Measurements from ENCODE around the gene KIF3B.
"Not testable (repeated sequence)": the region's sequence is repeated elsewhere in the genome, so short reads cannot be mapped to it uniquely, and the experiment has no call there.

Gene KIF3B

GRCh38 chr20:32333181-32333987 is 55.9 kb downstream of the KIF3B start:
- no peak for DNase-seq

DNA sequence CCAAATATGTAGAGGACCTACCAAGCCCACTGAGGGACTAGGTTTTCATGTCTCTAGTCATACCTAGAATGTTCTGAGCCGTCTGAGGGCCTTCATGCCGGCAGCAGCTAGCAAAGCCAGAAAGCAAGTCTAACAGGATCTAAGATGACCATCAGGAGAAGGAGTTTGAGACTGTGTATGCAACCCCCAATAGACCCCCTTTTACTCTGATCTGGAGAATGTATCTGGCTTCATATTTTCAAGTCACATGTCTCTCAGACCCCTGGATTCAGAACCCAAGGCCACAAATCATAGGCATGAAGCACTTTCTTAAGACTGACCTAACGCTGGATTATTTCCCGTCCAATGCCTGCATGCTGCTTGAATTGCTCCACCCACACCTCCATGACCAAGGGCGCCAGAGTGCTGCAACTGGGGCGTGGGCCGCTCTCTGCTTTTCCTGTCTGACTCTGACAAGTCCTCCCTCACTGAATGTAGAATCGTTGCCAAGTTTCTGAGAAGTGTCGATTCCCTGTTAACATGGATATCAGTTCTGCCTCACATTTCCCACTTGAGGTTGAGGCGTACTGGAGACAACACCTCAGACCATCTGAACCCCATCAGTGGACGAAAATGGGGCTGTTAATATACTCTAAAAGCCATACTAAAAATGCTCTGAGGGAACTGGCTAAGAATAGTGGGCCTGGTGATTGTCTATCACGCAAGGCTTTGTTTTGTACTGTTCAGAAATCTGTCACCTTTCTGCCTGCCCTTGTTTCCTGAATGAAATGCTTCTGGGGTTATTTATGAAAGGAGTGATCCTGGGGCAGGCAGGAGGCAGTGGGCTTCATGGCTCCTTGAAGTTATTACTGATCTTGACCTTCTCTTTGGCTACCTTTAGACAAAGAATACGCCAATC is 56.8 kb downstream of the KIF3B start:
- DNase-seq = no peak

GRCh38 chr20:32336918-32337347 is 59.5 kb downstream of the KIF3B start:
- peak; percentile 46 for DNase-seq

GRCh38 chr20:32337937-32338661 is 60.6 kb downstream of the KIF3B start:
- DNase-seq = no peak

DNA sequence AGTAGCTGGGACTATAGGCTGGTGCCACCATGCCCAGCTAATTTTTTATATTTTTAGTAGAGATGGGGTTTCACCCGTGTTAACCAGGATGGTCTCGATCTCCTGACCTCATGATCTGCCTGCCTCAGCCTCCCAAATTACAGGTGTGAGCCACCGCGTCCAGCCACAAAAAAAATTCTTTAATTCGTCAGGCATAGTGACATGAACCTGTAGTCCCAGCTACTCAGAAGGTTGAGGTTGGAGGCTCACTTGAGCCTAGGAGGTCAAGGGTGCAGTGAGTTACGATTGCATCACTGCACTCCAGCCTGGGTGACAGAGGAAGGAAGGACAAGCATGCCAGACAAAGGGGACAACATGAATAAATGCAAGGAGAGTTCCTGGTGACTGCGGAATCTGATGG is 61.2 kb downstream of the KIF3B start:
- no peak for DNase-seq

- no peak for DNase-seq
These were observed 61.7 kb downstream of the KIF3B start for GRCh38 chr20:32339116-32339515.

- not testable (repeated sequence) for DNase-seq
These were observed 63.6 kb downstream of the KIF3B start for GRCh38 chr20:32341053-32341452.

- DNase-seq = no peak
These were observed 66.0 kb downstream of the KIF3B start for GRCh38 chr20:32343439-32343838.

- no peak for DNase-seq
These were observed 67.5 kb downstream of the KIF3B start for GRCh38 chr20:32344835-32345506.

GRCh38 chr20:32348207-32348606 is 70.8 kb downstream of the KIF3B start:
- no peak for DNase-seq

GRCh38 chr20:32350421-32350820 is 73.0 kb downstream of the KIF3B start:
- no peak for DNase-seq

DNA sequence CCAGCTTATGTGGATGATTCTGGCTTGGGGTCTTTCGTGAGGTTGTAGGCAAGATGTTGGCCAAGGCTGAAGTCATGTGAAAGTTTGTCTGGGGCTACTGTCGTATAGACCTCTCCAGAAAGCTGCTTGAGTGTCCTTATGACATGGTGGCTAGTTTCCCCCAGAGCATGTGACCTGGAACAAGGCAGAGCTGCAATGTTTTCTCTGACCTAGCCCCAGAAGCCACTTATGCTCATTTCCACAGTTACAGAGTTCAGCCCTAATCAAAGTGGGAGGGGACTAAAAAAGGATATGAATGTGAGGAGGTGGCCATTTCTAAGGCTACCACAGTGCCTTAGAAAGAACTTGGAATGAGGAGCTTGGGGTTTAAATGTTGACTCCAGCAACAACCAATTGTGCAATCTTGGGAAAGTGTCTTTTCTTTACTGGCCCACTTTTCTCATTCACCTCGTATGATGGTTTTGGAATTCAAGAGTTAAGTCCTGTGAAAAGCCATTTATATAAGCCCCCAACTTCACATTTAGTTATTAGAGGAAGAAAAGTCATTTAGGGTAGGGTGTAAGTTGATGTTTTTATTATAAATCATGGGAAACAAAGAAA is 74.8 kb downstream of the KIF3B start:
- no peak for DNase-seq

GRCh38 chr20:32353848-32354496 is 76.5 kb downstream of the KIF3B start:
- no peak for DNase-seq

DNA sequence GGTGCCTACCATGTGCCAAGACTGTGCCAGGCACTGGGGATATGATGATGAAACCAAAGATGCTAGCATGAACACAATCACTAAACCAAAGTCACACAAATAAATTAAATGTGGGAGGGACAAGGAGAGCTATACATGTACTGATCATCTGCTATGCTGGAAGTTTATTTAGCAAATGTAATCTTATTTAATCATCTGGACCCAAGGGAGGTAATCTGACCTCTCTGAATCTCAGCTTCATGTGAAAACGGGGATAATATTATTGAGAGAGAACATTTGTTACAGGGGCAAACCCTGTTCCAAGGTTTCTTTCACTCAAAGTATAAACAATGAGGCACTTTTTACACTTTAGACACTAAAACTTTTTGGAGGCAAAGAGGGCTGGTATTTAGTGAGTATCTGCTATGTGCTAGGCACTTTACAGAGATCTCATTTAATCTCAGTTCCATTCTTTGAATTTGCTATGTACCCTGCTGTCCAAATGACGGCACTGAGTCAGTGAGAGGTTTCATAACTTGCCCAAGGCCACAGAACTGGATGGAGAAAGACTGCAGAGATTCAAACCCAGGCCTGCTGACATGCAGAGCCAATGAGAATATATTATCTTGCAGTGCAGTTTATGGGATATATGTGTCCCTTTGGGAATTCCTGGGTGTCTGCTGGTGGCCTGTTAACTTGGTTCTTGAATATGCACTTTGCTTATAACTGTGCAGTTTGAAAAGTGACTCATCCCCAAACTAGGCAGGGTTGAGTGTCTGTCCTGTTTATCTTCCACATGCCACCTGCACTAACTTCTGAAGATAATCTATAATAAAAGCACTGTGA is 77.4 kb downstream of the KIF3B start:
- DNase-seq = no peak

- DNase-seq = no peak
These were observed 78.0 kb downstream of the KIF3B start for GRCh38 chr20:32355417-32355841.

GRCh38 chr20:32355907-32356621 is 78.6 kb downstream of the KIF3B start:
- DNase-seq = not testable (repeated sequence)

DNA sequence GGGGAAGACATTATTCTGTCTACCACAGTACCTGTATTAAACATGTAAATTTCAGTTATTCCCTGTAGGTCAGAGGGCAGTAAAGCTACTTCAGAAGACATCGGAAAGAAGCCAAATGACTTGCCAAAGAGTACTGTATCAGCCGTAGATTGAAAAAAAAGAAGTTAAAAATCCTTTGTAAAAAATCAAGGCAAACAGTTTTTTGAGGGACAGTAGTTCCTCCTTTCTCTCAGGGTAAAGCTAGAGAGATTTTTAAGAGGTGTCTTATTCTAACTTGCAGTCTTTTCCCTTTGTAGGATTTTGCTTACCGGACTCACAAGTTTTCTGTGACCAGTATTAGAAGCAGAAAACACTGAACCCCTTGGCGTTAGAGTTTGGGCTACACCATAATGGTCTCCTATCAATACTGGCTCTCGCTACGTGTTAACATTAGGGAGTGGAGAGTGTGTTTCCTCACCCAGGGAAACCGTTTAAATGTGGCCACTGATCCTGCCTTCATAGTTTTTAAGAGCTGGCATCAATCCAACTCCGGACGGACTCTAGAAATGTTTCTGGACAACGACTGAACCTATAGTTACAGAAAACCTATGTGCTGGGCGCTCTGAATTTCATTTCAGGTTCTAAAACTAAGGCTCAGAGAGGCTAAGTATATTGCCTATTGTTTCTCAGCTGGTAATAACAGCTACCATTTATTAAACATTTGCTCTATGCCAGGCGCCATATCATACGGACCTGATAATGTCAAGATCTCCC is 79.3 kb downstream of the KIF3B start:
- peak; percentile 5 for DNase-seq

DNA sequence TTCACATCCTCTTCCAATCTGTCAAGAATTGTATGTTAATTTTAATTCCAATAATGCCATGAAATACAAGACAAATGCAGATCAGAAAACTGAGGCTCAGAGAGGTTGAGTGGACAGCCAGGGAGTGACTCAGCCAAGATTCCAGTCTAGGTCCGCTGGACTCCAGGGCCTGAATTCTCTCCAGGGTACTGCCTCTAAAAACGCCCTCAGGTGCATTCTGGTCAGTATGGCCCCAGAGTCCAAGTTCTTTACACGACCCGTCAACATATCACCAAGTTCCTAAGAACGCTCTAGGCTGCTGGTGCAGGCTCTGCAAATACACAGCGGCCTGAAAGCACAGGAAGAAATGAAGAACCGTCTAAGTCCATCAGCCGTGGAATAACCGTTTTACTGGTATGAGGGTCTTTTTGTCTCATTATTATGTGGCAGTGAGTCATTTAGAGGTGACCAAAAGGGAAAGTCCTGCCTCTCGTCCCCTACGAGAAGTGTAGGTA is 80.0 kb downstream of the KIF3B start:
- no peak for DNase-seq
